ENCODE data around the gene PNLDC1.
"Not testable (repeated sequence)": the region's sequence is repeated elsewhere in the genome, so short reads cannot be mapped to it uniquely, and the experiment has no call there.

PNLDC1 gene

GRCh38 chr6:159853754-159854153 lies 53.7 kb downstream of the PNLDC1 start:
- DNase-seq (ENCODE audit: low read depth), result no peak

DNA sequence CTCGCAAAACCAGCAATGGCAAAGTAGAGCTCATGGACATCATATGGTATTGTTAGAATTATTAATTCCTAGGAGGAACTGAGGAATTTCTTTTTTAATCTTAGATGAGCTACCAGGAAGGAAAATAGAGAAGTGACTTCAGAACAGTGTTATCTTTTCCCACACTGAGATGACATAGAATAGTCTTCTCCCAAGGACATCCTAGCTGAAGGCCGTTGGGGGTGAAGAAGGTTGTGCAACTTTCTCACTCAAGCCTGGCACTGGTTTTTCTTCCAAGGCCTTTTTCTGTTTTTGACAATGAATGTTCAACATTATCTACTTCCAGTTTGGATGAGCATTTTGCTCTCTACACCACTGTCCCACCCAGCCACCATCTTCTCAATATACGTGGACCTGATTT lies 54.9 kb downstream of the PNLDC1 start:
- no peak for DNase-seq (ENCODE audit: low read depth)

GRCh38 chr6:159858259-159858658 lies 58.2 kb downstream of the PNLDC1 start:
- DNase-seq (ENCODE audit: low read depth), result no peak

- DNase-seq (ENCODE audit: low read depth), result no peak
Measured at GRCh38 chr6:159860482-159860881, 60.4 kb downstream of the PNLDC1 start.

- DNase-seq (ENCODE audit: low read depth), result no peak
Measured at GRCh38 chr6:159862103-159862502, 62.0 kb downstream of the PNLDC1 start.

GRCh38 chr6:159863341-159863740 lies 63.3 kb downstream of the PNLDC1 start:
- not testable (repeated sequence) for DNase-seq (ENCODE audit: low read depth)

GRCh38 chr6:159865226-159865920 lies 65.3 kb downstream of the PNLDC1 start:
- DNase-seq (ENCODE audit: low read depth), result no peak

DNA sequence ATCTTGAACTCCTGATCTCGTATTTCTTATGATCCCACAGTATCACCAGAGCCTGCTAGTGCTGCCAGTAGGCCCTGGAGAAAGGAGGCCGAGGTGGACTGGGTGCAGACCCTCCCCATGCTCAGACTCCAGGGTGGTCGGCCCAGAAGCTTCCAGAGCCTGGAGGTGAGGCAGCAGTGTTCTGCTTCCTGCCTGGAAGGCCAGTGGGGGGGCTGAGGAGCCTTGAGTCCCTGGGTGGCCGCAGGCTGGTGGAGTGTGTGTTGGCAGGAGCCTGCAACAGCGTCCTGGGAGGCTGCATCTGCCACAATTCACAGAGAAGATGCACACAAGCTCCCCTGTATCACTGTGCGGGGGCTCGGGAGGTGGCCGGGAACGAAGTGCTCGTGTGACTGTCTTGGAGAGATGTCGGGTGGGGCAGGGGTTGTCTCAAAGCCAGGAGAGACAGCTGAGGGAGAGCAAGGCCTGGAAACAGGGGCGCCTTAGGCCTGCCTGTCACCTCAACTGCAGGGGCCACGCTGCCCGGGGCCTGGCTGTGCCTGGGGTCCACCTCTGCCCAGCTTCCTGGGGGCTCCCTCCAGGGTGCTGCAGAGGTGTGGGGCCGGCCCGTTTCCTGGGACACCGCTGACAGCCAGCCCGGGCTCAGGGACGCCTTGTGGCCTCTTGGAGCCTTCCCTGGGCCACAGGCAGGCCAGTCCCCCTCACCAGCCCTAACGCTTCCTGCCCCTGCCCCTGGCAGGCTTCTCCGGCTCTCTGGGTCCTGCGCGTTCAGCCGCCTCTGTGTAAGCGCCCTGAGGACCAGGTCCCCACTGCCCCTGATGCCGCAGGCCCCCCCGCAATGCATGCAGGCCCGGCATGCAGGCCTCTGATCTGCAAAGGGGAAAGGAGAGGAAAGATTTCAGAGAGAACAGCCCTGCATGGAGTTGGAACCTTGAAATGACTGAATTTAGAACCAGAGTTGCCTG lies 66.5 kb downstream of the PNLDC1 start:
- DNase-seq (ENCODE audit: low read depth), result no peak

Measured in activated T-cell treated with anti-CD3 and anti-CD28 coated beads for 1 hour (primary cell).